Mesothelial cell of epicardium (in vitro differentiated cells): ENCODE results near the gene GALK1. TPM values are rescaled to one million over a fixed set of nuclear protein-coding genes. Genes with fewer than 3 reads are reported as not detected.
"Not testable (repeated sequence)": the region's sequence is repeated elsewhere in the genome, so short reads cannot be mapped to it uniquely, and the experiment has no call there.

Source experiments
- DNase-seq, 2 experiments: peaks; one replicate each; pipeline ENCODE4 v3.0.0; 2021; ENCODE audit warnings: low spot score in 2 of 2; ENCODE audit not compliant: unreplicated experiment in 2 of 2
- H3K27ac Mint-ChIP-seq: 2 replicates; pipeline ENCODE4 v1.8.0; 2021; ENCODE audit warnings: mixed read lengths
- H3K27me3 Mint-ChIP-seq: 2 replicates; pipeline ENCODE4 v1.8.0; 2021; ENCODE audit warnings: low read depth, mixed read lengths
- H3K36me3 Mint-ChIP-seq: 2 replicates; pipeline ENCODE4 v1.8.0; 2021; ENCODE audit warnings: mixed read lengths
- H3K4me1 Mint-ChIP-seq: 2 replicates; pipeline ENCODE4 v1.8.0; 2021; ENCODE audit warnings: mixed read lengths
- H3K4me3 Mint-ChIP-seq: 2 replicates; pipeline ENCODE4 v1.8.0; 2021; ENCODE audit warnings: mild to moderate bottlenecking, moderate library complexity, mixed read lengths
- H3K9me3 Mint-ChIP-seq: 2 replicates; pipeline ENCODE4 v1.8.0; 2021; ENCODE audit warnings: mixed read lengths
- CTCF ChIP-seq: fragments of 200-600 bp; sonication (generic); IDR thresholded peaks from one replicate; pipeline ENCODE4 v1.5.0; 2021; ENCODE audit warnings: antibody characterized with exemption; ENCODE audit not compliant: unreplicated experiment
- total RNA-seq: library from RNA; stranded (reverse); gene quantifications from 3 replicates; pipeline ENCODE4 v1.2.1, GENCODE V29; 2021

Gene GALK1
- total RNA-seq, 1 donor from 2014 or later = 32.1 TPM

- no peak for DNase-seq
- Mint-ChIP-seq H3K36me3 (peaks cover 2% of the 10 kb centered on the region), H3K4me3 (peak overlapping the region; percentile 65), H3K27me3 (no peaks in the 10 kb centered on the region), H3K4me1 (peaks cover 8% of the 10 kb centered on the region), H3K27ac (no peak overlapping the region), H3K9me3 (no peaks in the 10 kb centered on the region)
- no peak for TF ChIP-seq CTCF
Measured at GRCh38 chr17:75763613-75764416, 1.2 kb downstream of the GALK1 start.

GRCh38 chr17:75763269-75763607 lies 1.8 kb downstream of the GALK1 start:
- no peak for TF ChIP-seq CTCF
- Mint-ChIP-seq H3K4me1 (peaks cover 8% of the 10 kb centered on the region), H3K27me3 (no peaks in the 10 kb centered on the region), H3K27ac (no peak overlapping the region), H3K4me3 (peak overlapping the region; percentile 31), H3K36me3 (peaks cover 2% of the 10 kb centered on the region), H3K9me3 (no peaks in the 10 kb centered on the region)
- no peak for DNase-seq

DNA sequence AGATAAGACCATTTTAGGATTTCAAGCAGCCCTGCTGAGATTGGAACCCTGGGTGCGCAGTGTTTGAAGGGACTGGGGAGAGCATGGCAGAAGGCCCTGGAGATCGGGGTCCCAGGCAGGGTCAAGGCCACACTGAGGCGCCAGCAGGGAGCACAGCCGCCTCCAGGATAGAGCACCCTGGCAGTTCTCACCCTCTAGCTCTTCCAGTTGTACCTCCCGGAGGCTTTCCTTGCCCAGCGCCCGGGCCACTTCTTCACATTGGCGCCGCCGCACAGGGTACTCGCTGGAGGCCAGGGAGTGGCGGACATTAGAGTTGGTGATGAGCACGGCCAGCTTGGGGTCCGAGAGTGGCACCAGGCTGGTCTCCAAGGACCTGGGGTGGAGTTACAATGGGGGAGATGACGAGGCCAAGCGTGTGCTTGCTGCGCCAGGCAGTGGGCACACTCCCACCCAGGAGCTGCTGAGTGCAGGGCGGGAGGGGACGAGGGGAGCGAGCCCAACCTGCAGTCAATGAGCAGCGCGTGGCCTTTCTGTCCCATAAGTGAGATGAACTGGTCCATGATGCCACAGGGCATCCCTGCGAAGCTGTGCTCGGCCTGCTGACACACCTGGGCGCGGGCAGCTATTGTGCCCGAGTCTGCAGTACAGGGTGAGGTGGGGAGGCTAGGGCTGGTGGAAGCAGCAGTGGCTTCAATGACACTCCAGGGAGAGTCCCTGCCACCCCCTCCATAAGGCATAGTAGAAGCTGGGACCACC lies 2.3 kb downstream of the GALK1 start:
- Mint-ChIP-seq H3K9me3 (no peaks in the 10 kb centered on the region), H3K4me1 (peaks cover 8% of the 10 kb centered on the region), H3K27me3 (no peaks in the 10 kb centered on the region), H3K4me3 (peak overlapping the region; percentile 42), H3K27ac (no peak overlapping the region), H3K36me3 (peaks cover 2% of the 10 kb centered on the region)
- DNase-seq = no peak
- no peak for TF ChIP-seq CTCF

DNA sequence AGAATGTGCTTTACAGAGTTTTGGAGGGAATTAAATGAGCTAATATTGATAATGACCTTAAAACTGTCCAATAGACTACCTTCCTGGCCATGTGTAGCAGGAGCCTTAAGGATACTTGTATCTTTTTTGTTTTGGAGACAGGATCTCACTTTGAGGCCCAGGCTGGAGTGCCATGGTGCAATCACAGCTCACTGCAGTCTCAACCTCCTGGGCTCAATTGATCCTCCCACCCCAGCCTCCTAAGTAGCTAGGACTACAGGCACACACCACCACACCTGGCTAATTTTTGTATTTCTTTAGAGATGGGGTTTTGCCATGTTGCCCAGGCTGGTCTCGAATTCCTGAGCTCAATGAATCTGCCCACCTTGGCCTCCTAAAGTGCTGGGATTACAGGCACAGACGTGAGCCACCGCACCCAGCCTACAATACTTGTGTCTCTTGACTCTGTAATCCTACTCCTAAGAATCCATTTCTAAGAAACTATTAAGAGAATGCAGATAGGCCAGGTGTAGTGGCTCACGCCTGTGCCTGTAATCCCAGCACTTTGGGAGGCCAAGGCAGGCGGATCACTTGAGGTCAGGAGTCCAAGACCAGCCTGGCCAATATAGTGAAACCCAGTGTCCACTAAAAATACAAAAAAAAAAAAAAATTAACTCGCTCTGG lies 4.9 kb downstream of the GALK1 start:
- not testable (repeated sequence) for H3K27me3 Mint-ChIP-seq, DNase-seq, H3K27ac Mint-ChIP-seq, H3K36me3 Mint-ChIP-seq, H3K9me3 Mint-ChIP-seq, H3K4me1 Mint-ChIP-seq, H3K4me3 Mint-ChIP-seq

- Mint-ChIP-seq H3K4me3 (no peak overlapping the region), H3K27ac (peak overlapping the region; percentile 39), H3K27me3 (no peaks in the 10 kb centered on the region), H3K9me3 (no peaks in the 10 kb centered on the region), H3K36me3 (peaks cover 2% of the 10 kb centered on the region), H3K4me1 (peaks cover 13% of the 10 kb centered on the region)
- DNase-seq = no peak
- TF ChIP-seq CTCF = no peak
Measured at GRCh38 chr17:75759457-75759856, 5.5 kb downstream of the GALK1 start.
